Measurements from ENCODE around the gene TP53RK.
"Not testable (repeated sequence)": the region's sequence is repeated elsewhere in the genome, so short reads cannot be mapped to it uniquely, and the experiment has no call there.

The TP53RK gene

DNA sequence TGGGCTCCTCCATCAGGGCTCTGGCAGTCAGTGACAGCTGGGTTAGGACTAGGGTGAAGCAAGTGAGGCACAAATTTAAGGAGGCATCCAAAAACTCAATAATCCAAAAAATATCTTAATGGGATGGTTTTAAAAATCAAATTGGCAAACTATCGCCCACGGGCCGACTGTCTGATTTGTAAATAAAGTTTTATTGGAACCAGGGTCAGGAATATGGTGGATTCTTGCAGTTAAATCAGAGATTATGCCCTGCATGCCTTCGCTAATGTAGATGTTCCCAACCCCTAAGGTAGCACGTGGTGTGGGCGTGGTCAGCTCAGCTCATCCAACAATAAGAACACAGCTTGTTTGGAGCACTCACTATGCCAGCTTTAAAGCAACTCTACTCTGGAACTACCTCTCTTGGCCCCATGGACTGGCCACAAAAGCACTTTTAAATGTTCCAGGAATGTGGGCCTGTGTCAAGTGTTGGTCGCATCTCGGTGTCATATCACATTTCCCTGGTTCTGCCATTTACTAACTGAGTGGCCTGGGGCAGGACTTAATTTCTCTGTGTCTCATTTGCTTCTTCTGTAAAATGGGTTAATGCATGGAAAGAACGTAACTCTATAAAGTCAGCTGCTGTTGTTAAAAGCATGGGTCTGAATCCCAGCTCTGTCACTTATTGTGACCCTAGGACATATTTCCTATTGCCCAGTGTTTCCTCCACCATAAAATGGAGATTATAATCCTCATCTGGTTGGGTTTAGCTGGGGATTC lies 7.0 kb downstream of the TP53RK start:
- DNase-seq = no peak

DNA sequence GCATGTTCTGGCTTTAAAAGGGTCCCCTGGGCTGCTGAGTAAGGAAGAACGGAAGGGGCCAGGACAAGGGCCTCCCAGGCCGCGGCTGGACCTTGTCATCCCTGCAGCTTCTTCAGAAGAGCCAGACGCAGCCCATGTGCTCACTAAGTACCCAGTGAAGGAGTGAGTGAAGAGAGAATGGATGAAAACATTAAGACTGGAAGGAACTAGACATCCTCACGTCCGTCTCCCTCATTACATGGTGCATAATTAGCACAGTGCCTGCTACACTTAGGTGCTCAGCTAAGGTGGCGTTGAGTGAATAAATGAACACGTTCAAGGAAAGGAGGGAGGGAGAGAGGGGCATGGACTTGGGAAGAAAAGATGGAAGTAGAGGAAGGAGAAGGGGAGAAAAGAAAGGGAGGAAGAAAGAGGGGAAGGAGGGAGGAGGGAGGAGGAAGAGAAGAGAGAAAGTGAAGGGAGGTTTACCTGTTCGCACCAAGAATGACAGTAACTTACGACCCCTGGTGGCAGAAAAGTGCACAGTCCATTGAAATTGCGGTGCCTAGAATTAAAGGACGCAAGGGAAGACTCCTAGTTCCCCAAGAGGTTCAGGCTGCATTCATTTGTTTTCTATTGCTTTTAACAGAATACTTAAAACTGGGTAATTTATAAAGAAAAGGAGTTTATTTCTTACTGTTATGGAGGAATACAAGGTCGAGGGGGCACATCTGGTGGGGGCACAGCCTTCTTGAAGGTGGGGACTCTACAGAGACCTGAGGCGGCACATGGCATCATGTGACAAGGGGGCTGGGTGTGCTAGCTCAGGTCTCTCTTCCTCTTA lies 8.0 kb downstream of the TP53RK start:
- DNase-seq = peak; percentile 62

GRCh38 chr20:46680684-46681031 lies 8.6 kb downstream of the TP53RK start:
- DNase-seq = no peak

DNA sequence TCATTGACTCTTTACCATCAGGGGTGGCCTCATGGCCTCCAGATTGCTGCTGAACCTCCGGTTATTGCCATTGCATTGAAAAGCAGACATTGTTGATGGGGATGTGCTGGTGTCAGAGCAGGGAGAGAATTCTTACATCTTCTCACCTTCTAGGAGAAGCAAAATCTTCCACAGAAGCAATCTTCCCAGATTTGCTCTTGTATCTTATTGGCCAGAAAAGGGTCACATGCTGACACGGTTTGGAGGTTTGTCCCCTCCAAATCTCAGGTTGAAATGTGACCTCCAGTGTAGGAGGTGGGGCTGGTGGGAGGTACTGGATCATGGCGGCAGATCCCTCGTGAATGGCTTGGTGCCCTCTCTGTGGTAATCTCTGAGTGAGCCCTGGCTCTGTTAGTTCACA lies 10.7 kb downstream of the TP53RK start:
- no peak for DNase-seq

- DNase-seq = no peak
These were observed 11.6 kb downstream of the TP53RK start for GRCh38 chr20:46677608-46678007.

GRCh38 chr20:46676649-46677316 lies 12.5 kb downstream of the TP53RK start:
- not testable (repeated sequence) for DNase-seq

- DNase-seq = no peak
These were observed 14.8 kb downstream of the TP53RK start for GRCh38 chr20:46674253-46675083.

DNA sequence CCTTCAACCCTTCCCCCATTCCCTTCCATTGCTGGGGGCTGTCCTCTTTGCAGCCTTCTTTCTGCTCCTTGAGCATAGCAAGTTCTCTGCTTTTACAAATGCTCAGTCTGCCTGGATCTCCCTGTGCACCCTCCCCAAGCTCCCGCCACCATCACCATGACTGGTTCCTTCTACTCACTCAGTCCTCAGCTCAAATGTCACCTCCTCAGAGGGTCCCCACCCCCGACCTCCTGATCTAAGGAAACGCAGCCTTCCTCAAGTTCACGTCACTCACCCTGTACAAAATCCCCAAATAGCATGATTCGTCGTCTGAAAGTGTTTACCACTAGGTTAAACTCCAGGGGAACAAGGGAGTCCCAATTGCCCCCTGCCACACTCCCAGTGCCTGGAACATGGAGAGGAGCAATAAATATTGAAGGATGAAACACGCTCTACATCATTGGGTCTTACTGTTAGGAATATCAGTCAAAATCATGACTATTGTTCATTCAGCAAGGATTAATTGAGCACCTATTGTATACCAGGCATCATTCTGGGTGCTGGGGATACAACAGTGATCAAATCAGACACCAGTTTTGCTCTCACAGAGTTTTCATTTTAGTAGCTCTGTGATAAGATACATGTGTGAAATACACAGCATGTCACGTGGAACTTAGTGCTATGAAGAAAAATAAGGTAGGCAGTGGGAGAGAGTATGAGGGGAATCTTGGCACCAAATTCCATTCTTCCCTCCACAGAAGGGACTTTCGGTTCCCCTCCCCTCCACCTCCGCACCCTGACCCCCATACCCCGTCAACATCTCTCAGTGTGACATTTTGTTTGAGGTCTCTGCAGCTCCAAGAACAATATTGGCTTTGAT lies 15.6 kb downstream of the TP53RK start:
- DNase-seq = no peak

DNA sequence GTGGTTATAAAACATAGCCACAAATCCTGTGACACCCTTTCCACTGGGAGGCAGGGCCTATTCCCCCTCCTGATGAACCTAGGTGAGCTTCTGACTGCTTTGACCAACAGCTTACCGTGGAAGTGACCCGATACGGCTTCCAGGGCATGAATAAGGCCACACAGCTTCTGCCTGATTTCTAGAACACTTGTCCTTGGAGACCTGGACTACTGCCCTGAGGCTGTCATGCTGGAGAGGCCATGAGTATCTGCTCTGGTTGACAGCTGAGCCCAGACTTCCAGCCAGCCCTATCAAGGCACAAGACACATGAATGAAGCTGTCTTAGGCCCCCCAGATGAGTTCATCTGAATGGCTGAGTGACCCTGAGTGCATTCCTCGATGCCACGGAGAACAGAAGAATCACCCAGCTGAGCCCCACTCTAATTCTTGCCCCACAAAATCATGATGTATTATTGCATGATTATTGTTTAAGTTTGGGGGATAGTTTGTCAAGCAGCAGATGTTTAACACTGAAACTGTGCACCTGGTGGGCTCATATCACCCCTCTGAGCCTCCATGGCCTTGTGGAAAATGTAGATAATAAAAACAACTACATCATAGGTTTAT lies 16.6 kb downstream of the TP53RK start:
- no peak for DNase-seq

GRCh38 chr20:46671866-46672542 lies 17.2 kb downstream of the TP53RK start:
- DNase-seq = no peak

DNA sequence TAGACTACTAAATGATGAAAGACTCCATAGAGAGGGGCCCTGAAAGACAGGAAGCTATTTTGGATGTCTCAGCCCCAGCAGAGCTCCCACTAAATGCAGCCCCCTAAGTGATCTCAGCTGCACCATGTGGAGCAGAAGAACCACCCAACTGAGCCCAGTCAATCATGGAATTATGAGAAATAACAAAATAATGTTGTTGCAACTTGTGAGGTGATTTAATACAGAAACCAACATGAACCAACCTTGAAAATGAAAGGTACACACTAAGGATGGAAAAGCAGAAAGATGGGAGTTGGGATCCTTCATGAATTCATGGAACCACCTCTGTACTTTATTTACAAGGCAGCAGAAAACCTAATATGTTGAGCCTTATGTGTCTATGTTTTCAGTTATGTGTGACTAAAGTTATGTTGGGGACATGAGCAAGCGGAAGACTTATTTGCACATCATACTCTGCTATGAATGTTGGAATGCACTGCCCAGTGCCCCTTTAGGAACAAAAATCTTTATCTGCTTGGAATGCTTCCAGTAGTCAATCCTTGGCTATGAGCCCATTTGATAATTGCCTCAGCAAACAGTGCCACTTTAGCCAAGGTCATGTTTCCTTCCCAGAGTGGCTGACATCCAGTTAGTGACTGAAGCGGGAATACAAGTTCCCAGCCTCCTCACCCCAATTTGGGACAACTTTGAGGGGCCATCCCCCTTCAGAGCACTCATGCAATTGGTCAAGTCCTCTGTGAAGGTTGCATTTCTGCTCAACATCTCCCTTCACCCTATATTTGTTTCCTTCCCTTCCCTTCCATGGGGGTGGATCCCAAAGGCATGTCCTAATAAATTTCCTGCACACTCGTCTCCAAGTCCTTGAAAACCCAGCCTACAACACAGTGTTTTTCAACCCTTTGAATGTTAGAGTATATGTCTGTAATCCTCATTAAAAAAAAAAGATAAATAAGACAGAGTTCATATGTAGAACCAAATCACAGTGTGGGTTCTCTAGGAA lies 18.4 kb downstream of the TP53RK start:
- peak; percentile 59 for DNase-seq

DNA sequence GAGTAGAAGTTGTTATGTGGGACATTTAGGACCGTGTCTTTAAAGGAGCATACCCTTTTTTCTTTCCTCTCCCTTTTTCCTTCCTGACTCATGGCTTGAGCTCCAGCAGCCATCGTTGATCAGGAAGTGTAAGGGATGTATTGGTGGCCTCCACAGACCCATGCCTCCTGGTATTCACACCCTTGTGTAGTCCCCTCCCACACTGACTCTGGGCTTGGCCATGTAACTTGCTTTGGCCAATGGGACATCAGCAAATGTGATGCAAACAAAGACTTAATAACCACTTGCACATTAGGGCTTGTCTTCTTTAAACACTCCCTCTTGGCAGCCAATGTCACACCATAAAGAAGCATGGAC lies 19.0 kb downstream of the TP53RK start:
- no peak for DNase-seq

- DNase-seq = no peak
These were observed 22.3 kb downstream of the TP53RK start for GRCh38 chr20:46666818-46667515.

DNA sequence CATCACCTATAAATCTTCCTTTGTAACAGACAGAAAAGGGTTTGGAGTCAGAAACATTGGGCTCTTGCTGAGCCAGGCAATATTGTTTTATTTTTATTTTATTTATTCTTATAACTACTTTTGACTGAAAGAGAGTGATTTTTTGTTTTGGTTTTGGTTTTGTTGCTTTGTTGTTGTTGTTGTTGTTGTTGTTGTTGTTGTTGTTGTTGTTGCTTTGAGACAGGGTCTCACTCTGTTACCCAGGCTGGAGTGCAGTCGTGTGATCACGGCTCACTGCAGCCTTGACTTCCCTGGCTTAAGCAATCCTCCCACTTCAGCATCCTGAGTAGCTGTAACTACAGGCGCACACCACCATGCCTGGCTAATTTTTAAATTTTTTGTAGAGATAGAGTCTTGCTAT lies 22.9 kb downstream of the TP53RK start:
- no peak for DNase-seq

GRCh38 chr20:46665602-46666001 lies 23.6 kb downstream of the TP53RK start:
- DNase-seq = no peak

GRCh38 chr20:46663531-46663930 lies 25.7 kb downstream of the TP53RK start:
- no peak for DNase-seq

DNA sequence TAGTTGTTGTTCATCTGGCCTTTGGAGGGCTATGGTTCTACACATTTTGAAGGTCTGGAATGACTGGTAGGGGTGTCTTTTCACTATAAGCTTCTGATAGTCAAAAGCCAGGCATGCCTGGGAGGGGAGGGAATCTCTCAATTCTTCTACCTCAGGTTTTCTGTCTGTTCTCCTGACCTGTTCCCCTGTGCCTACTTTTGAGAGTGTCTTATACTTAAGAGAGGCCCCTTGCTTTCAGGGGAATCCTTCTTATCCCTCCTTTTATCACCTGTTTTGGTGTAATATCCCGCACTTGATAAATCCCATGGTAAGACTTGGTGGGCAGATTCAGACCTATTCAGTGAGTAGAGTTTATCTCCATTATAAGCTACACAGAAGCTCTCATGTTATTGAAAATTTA lies 27.6 kb downstream of the TP53RK start:
- DNase-seq = no peak

- no peak for DNase-seq
These were observed 28.8 kb downstream of the TP53RK start for GRCh38 chr20:46660487-46660886.

GRCh38 chr20:46657618-46658017 lies 31.6 kb downstream of the TP53RK start:
- DNase-seq = no peak
